HG03565 (cell line): ENCODE measurements around the gene GOLGA8B.
A peak's percentile ranks its signal among the peaks of the same experiment; 100 is the strongest.
"Not testable (repeated sequence)": the region's sequence is repeated elsewhere in the genome, so short reads cannot be mapped to it uniquely, and the experiment has no call there.

Source experiments
- ATAC-seq: cut with Tn5 transposase; IDR thresholded peaks from one replicate; pipeline ENCODE4 v1.9.1; 2021; ENCODE audit warnings: mild to moderate bottlenecking, moderate library complexity; ENCODE audit not compliant: unreplicated experiment

The GOLGA8B gene

GRCh38 chr15:34583399-34584329, at the start of gene GOLGA8B:
GOLGA8B (minus strand) TSS chr15:34583651; CDS start chr15:34535912, 47,739 bp downstream.
- ATAC-seq, result peak; percentile 63

DNA sequence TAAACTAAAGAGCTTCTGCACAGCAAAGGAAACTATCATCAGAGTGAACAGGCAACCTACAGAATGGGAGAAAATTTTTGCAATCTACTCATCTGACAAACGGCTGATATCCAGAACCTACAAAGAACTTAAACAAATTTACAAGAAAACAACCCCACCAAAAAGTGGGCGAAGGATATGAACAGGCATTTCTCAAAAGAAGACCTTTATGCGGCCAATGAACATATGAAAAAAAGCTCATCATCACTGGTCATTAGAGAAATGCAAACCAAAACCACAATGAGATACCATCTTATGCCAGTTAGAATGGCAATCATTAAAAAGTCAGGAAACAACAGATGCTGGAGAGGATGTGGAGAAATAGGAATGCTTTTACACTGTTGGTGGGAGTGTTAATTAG, 49.7 kb upstream of the GOLGA8B start:
- not testable (repeated sequence) for ATAC-seq

DNA sequence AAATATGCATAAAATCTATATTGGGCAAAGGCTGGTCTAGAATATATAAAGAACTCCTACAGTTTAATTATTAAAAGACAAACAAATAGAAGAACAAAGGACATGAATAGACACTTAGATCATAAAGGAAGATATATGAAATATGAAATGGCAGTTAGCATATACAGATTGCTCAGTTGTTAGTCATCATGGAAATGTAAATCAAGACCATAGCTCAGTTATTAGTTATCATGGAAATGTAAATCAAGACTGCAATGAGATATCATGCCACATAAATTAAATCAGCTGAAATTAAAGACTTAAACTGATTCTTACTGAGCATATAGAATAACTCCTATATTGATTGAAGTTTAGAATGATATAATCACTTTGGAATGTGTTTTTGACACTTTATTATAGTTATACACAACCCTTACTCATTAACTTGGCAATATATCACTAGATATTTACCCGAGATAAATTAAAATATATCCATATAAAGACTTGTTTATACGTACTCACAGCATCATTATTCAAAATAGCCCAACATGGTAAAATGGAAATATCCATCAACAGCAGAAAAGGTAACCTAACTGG, 45.2 kb upstream of the GOLGA8B start:
- no peak for ATAC-seq

DNA sequence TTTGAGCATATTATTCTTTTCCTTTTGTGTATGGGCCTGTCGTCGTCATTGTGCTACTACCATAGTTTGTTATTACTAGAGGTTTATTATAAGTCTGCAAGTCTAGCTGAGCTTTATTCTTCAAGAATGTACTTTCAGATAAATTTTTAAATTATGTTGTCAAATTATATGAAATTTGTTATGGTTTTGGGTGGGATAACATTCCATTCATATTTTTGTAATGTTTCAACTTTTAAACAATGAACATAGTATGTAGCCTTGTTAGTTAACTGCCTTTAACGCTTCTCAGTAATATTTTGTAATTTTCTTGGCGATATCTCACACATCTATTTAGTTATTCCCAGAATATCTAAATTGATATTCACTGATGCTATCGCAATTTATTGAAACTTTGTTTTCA, 41.6 kb upstream of the GOLGA8B start:
- no peak for ATAC-seq

DNA sequence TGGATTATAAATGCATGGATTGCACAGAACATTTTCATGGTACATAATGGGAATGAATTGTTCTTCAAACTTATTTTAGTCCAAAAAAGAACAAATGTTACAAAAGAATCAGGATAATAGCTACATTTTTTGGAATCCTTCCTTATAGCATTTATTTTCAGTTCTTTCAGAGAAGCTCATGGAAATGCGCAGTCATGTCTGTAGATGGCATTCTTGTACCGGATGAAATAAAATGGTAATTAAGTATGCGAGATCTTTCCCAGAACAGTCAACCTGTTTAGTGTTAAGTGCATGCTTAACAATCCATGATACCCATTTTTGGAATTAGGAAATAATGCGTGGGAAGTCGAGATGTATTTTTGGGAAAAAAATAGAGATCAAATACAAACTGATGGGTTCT, 38.2 kb upstream of the GOLGA8B start:
- ATAC-seq, result no peak

DNA sequence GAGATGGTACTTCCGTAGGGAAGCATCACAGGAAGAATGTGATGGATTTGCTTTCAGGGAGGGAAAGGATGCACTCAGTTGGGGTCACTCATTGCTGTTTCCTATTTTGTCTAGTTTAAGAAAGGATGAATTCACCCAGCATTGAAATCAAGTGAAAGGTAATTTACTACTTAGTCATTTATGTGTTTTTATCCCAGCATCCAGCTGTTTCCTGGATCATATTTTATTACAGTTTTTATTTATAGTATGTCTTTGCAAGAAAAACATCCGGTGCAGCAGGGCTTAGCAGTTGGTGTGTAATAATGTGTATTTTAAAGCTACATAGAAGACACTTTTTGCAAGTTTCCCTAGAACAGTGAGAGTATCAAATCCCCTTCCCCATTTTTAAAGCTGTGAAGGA, 37.4 kb upstream of the GOLGA8B start:
- ATAC-seq, result no peak

DNA sequence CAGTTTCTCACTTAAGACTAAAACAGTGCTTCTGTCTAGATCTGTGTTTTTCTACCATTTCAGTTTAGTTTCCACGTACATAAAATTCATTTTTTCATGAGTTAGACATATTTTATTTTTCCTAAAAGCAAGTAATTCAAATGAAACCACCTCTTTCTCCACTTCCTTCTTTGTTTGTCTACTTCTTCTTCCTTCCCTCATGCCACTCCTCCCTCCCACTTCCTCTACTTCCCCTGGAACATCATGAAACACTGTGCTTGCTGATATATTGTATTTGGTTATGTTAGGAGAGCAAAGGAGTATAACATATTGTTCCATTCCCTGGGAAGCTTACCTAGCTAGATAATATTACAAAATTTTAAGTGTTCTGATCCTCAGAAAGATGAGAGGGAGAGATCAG, 36.7 kb upstream of the GOLGA8B start:
- ATAC-seq, result no peak

DNA sequence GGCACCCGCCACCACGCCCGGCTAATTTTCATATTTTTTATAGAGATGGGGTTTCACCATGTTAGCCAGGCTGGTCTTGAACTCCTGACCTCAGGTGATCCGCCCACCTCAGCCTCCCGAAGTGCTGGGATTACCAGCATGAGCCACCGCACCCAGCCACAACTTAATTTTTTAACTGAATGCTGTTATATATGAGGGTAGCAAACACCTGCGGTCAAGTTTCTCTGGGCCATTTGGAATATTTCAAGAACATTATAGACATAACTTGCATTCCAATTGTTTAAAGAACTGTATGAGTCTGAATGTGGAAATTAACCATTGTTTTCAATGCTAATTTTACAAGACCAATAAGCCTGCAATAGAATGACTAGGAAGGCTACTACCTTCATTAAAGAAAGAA, 35.7 kb upstream of the GOLGA8B start:
- no peak for ATAC-seq

GRCh38 chr15:34618073-34618472, 34.6 kb upstream of the GOLGA8B start:
- no peak for ATAC-seq

GRCh38 chr15:34616613-34617012, 33.2 kb upstream of the GOLGA8B start:
- ATAC-seq, result no peak

DNA sequence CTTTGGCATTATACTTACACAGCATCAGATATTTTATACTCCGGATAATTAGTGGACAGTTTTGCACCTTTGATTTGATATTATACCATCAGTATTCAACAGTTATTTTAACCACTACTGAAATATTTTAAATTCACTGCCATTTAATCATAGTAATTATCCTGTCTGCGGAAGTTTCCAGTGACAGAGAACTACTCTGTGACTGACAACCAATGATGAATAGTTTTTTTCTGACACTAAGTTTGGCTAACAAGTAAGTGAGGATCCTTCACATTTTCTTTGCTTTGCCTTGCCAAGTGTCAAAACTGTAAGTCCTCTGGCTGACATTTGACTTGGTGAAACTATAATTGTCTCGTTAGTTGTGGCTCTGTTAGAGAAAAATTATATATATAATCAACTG, 30.5 kb upstream of the GOLGA8B start:
- ATAC-seq, result no peak

DNA sequence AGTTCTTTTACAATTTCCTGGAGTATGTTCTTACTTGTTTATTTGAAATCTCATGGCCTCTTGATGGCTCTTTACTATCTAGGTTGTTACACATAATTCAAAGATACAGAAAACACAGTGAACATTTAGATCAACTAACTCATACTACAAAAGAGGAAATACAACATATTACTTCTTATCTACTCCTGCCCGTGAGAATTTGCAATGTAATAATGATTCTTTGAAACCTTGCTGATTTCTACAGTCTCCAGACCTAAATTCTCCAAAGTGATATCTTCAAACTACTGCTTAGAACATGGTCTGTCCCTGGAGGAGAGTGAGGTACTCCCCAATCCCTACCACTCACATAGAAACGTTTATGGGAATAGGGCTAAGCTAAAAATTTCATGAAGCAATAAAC, 29.9 kb upstream of the GOLGA8B start:
- no peak for ATAC-seq

DNA sequence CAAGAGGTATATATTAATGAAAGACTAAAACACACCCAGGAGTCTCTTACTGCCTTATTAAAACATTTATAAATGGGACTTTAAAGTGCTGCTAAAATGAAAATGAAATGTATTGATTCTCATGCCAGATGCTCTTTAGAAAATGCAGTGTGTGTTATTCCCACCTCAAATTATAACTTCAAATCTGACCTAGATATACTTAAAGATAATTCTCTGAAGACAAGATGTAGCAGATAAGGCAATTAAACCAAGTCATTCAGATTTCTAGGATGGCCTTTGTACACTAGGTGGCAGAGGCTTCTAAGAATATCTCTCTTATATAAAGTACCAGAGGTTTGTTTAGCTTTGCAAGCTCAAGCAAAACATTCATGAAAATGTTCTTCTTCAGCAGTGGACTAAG, 26.9 kb upstream of the GOLGA8B start:
- no peak for ATAC-seq

GRCh38 chr15:34609102-34610057, 25.9 kb upstream of the GOLGA8B start:
- no peak for ATAC-seq

DNA sequence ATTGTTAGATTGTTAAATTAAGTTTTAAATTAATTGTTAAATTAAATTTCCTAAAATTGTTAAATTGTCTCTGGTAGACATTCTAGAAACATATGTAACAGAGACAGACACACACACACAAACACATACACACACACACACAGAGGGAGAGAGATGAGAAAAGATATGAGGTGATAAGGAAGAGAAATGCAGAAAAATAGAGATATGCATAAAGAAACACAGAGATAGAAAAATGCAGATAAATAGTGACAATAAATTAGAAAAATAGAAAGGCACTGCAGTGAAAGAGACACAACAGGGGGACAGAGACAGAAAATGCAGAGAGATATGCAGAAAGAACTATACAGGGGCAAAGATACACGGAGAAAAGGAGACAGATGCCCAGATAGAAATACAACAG, 25.1 kb upstream of the GOLGA8B start:
- ATAC-seq, result no peak

GRCh38 chr15:34607832-34608231, 24.4 kb upstream of the GOLGA8B start:
- no peak for ATAC-seq

DNA sequence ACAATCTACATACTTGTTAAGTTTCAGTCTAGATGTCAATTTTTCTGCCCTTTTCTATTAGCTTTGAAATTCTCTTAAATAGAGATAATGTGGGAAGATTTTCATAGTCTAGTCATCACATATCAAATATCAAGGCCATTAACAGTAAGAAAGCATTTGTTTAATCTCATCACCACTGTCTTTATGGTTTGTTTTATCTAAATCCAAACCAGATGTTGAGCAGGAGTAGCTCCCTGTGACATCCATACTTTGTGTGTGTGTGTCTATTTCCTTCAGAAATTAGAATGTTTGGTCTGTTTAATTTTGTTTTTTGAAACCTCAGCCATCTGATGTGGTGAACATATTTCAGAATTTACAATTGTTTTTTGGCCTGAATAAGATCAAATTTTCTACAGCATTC, 23.1 kb upstream of the GOLGA8B start:
- ATAC-seq, result no peak

GRCh38 chr15:34606131-34606530, 22.7 kb upstream of the GOLGA8B start:
- ATAC-seq, result no peak

DNA sequence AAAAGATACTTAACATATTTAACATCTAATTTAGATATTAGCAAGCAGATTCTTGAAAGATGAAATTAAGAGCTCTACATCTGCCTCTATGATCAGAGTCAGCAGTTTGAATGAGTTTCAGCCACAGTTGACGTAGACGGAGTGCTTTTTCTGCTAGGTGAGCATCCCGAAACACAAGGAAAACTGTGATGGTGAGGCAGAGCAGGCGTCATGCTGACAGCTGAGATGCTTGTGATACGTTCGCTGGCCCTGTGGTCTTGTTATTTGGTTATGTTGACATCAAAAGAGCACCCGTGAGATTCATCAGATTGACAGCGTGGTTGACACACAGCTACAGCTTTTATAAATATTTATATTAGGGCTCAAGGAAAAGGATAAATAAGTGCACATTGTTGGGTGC, 19.6 kb upstream of the GOLGA8B start:
- no peak for ATAC-seq

- ATAC-seq, result no peak
Measured at GRCh38 chr15:34600923-34601322, 17.5 kb upstream of the GOLGA8B start.
